Body of pancreas (tissue), 4 donors: ENCODE data around the gene ECHS1.

Experiments used
- POLR2A ChIP-seq, 3 donors: fragments of 450-650 bp; IDR thresholded peaks; one replicate each; pipeline ENCODE4 v1.6.1; 2016; ENCODE audit warnings: antibody characterized with exemption in 3 of 3, mild to moderate bottlenecking in 2 of 3
- TF ChIP-seq, protein P1 (sequence below), 7 experiments: fragments of 450-650 bp in 4 of 7; fragments of 200-600 bp in 3 of 7; sonication (generic) in 3 of 7; IDR thresholded peaks; one replicate each; pipeline ENCODE4 v1.5.1; 2016 to 2019; ENCODE audit warnings: antibody characterized with exemption in 7 of 7

DNA sequence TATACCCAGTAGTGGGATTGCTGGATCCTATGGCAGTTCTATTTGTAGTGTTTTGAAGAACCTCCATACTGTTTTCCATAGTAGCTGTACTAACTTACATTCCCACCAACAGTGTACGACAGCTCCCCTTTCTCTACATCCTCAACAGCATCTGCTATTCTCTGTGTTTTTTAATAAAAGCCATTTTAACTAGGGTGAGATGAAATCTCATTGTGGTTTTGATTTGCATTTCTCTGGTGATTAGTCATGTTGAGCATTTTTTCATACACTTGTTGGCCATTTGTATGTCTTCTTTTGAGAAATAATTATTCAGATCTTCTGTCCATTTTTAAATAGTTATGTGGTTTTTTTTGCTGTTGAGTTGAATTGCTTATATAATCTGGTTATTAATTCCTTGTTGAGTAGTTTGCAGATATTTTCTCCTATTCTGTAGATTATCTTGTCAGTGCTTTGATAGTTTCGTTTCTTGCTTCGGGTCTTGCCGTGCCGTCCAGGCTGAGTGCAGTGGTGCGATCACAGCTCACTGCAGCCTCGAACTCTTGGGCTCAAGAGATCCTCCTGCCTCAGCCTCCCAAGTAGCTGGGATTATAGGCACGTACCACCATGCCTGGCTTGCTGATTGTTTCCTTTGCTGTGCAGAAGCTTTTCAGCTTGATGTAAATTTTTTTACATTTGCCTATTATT, 32.8 kb upstream of the ECHS1 start:
- TF ChIP-seq, protein P1, sequence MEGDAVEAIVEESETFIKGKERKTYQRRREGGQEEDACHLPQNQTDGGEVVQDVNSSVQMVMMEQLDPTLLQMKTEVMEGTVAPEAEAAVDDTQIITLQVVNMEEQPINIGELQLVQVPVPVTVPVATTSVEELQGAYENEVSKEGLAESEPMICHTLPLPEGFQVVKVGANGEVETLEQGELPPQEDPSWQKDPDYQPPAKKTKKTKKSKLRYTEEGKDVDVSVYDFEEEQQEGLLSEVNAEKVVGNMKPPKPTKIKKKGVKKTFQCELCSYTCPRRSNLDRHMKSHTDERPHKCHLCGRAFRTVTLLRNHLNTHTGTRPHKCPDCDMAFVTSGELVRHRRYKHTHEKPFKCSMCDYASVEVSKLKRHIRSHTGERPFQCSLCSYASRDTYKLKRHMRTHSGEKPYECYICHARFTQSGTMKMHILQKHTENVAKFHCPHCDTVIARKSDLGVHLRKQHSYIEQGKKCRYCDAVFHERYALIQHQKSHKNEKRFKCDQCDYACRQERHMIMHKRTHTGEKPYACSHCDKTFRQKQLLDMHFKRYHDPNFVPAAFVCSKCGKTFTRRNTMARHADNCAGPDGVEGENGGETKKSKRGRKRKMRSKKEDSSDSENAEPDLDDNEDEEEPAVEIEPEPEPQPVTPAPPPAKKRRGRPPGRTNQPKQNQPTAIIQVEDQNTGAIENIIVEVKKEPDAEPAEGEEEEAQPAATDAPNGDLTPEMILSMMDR (IDR thresholded peaks at IDR 0.05): no peak
- no peak for TF ChIP-seq POLR2A (IDR thresholded peaks at IDR 0.05)
